ENCODE data around the gene SLC24A3. TPM values are rescaled to one million over a fixed set of nuclear protein-coding genes. Genes with fewer than 3 reads are reported as not detected.

The SLC24A3 gene
- total and polyA plus RNA-seq, 7 donors, result 0.92 to 20.8 (median 13.5) TPM

DNA sequence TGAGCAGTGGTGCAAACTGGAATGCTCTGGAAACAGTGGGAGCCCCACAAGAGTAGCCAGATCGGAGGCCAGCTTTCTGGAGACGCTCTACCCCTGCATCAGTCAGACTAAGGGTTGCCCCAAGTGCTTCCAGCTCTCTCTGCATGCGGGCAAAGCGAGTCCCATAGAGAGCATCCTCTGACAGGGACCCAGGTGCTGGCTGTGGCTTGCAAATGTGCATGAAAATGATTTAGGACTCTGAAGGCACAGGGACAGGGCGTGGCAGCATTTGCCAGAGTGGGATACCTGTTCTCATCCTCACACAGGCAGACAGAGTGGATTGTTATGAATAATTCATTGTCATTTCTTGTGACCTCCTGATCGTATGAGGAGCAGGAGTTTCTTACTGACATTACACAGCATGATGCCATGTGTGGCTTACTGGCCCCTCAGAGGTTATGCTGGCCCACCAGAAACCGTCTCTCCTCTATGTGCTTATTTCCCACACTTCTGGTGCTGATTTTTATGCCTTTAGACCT is 555.9 kb downstream of the SLC24A3 start:
- no peak for DNase-seq
- WGBS, 2 donors, result 91 to 92% methylated on average over 7 of the region's 7 CpGs
- TF ChIP-seq, protein P1, sequence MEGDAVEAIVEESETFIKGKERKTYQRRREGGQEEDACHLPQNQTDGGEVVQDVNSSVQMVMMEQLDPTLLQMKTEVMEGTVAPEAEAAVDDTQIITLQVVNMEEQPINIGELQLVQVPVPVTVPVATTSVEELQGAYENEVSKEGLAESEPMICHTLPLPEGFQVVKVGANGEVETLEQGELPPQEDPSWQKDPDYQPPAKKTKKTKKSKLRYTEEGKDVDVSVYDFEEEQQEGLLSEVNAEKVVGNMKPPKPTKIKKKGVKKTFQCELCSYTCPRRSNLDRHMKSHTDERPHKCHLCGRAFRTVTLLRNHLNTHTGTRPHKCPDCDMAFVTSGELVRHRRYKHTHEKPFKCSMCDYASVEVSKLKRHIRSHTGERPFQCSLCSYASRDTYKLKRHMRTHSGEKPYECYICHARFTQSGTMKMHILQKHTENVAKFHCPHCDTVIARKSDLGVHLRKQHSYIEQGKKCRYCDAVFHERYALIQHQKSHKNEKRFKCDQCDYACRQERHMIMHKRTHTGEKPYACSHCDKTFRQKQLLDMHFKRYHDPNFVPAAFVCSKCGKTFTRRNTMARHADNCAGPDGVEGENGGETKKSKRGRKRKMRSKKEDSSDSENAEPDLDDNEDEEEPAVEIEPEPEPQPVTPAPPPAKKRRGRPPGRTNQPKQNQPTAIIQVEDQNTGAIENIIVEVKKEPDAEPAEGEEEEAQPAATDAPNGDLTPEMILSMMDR (IDR thresholded peaks at IDR 0.05), result no peak
- TF ChIP-seq POLR2A (IDR thresholded peaks at IDR 0.05) (no peak), EP300 (IDR thresholded peaks at IDR 0.05) (no peak), POLR2AphosphoS5 (IDR thresholded peaks at IDR 0.05) (no peak)

DNA sequence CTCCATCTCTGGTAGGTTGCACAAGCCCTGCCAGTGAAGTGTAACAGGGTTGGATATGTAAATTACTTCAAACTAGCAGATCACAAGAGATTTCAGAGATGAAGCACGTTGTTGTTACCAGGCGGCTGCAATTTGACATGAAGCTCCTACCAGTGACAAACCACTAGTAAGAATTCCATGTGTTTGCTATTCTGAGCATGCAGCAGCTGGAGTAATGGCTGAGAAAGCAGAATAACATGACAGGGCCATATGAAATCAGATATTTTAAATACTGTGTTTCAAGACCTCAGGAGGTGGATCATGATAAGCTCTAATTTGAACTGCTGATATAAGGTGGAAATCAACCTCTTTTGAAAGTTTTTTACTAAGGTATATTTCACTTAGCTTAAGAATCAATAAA is 557.1 kb downstream of the SLC24A3 start:
- DNase-seq, result no peak
- H3K36me3 ChIP-seq, result no peaks in the 10 kb centered on the region
- intact Hi-C loops (cut with DNase I), result no loop called here
- TF ChIP-seq POLR2A (IDR thresholded peaks at IDR 0.05), result no peak
- TF ChIP-seq, protein P1 (IDR thresholded peaks at IDR 0.05), result no peak
- TF ChIP-seq EP300 (IDR thresholded peaks at IDR 0.05), result no peak
- TF ChIP-seq POLR2AphosphoS5 (IDR thresholded peaks at IDR 0.05), result no peak
- no peak overlapping the region for H3K4me3 ChIP-seq
- 85% methylated on average over 2 of the region's 2 CpGs for WGBS, 2 donors
- H3K4me1 ChIP-seq, result peaks cover 0 to 4% (median 0%) of the 10 kb centered on the region in 4 donors
- no peak overlapping the region for H3K27ac ChIP-seq
- no peaks in the 10 kb centered on the region for H3K27me3 ChIP-seq
- no peaks in the 10 kb centered on the region for H3K9me3 ChIP-seq

More for the DNA sequence above, 555.9 kb downstream of the SLC24A3 start:
- Histone ChIP-seq H3K9me3 (no peaks in the 10 kb centered on the region), H3K36me3 (no peaks in the 10 kb centered on the region), H3K4me3 (no peak overlapping the region), H3K27me3 (no peaks in the 10 kb centered on the region), H3K27ac (no peak overlapping the region), H3K4me1 (peaks cover 0 to 4% (median 0%) of the 10 kb centered on the region in 4 donors)
- intact Hi-C loops (cut with DNase I), result no loop called here

DNA sequence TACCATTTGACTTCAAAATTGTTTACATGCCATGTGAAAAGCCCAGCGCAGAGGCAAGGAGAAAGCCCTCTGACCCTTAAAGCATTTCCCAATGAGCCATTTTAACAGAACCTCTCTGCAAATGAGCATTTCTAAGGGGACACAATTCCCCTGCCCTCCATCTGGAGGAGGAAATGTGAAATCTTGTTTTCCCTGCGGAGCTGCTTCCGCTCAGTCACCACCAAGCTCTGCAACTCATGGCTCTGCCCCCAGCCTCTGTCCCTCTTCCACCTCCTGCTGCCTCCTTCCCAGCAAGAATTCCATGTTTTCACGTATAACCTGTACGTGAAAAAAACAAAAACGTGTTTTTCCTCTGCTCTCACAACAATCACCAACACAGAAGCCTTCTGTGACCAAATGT is 557.9 kb downstream of the SLC24A3 start:
- Histone ChIP-seq H3K9me3 (no peaks in the 10 kb centered on the region), H3K4me1 (peaks cover 0 to 4% (median 0%) of the 10 kb centered on the region in 4 donors), H3K27ac (no peak overlapping the region), H3K27me3 (no peaks in the 10 kb centered on the region), H3K4me3 (no peak overlapping the region), H3K36me3 (no peaks in the 10 kb centered on the region)
- WGBS, 2 donors, result 82 to 89% methylated on average over 6 of the region's 6 CpGs
- DNase-seq, result no peak
- TF ChIP-seq POLR2A (IDR thresholded peaks at IDR 0.05), result no peak
- TF ChIP-seq, protein P1 (IDR thresholded peaks at IDR 0.05), result no peak
- TF ChIP-seq POLR2AphosphoS5 (IDR thresholded peaks at IDR 0.05), result no peak
- no peak for TF ChIP-seq EP300 (IDR thresholded peaks at IDR 0.05)
- intact Hi-C loops (cut with DNase I), result no loop called here

DNA sequence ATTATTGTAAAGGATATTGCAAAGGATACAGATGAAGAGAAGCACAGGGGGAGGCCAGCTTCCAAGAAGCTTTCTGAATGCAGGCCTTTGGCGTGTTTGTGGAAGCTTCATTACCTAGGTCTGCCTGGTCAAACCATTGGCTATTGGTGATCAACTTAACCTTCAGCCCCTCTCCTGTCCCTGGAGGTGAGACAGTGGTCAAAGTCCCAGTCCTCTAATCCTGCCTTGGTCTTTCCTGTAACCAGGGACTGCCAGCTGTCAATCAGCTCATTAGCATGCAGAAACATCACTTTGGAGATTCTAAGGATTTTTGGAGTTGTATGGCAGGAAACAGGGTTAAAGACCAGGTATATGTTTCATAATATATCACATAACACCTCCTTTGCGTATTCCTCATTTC is 558.6 kb downstream of the SLC24A3 start:
- H3K27ac ChIP-seq, result no peak overlapping the region

More for the DNA sequence above, 558.6 kb downstream of the SLC24A3 start:
- H3K4me1 ChIP-seq, result peaks cover 0 to 4% (median 0%) of the 10 kb centered on the region in 4 donors
- no peaks in the 10 kb centered on the region for H3K9me3 ChIP-seq
- TF ChIP-seq EP300 (IDR thresholded peaks at IDR 0.05) (no peak), POLR2AphosphoS5 (IDR thresholded peaks at IDR 0.05) (no peak), POLR2A (IDR thresholded peaks at IDR 0.05) (no peak)
- TF ChIP-seq, protein P1 (IDR thresholded peaks at IDR 0.05), result no peak
- intact Hi-C loops (cut with DNase I), result no loop called here
- H3K36me3 ChIP-seq, result no peaks in the 10 kb centered on the region
- WGBS, 2 donors, result 96% methylated on average over 2 of the region's 2 CpGs
- H3K4me3 ChIP-seq, result no peak overlapping the region
- H3K27me3 ChIP-seq, result no peaks in the 10 kb centered on the region
- DNase-seq, result no peak

Data from sigmoid colon (tissue), 7 donors.